GM12891 (cell line): ENCODE measurements around the gene GTPBP1. TPM values are rescaled to one million over a fixed set of nuclear protein-coding genes. Genes with fewer than 3 reads are reported as not detected.

Experiments
- DNase-seq: peaks from one replicate; pipeline ENCODE4 v3.0.0; 2011; ENCODE audit warnings: low spot score; ENCODE audit not compliant: insufficient read length
- FAIRE-seq: peaks from 2 replicates; lab custom pipeline; 2011; peaks lifted over from hg19 to GRCh38; lab: Jason Lieb, UNC
- PAX5 ChIP-seq: IDR thresholded peaks from 2 replicates; pipeline ENCODE4 v1.6.1; 2011; ENCODE audit warnings: low read length, moderate library complexity, mild to moderate bottlenecking; ENCODE audit not compliant: insufficient read depth, severe bottlenecking
- POLR2A ChIP-seq: IDR thresholded peaks from 2 replicates; pipeline ENCODE4 v1.6.1; 2011; ENCODE audit warnings: low read depth, low read length, control low read depth
- POLR2AphosphoS5 ChIP-seq: IDR thresholded peaks from 2 replicates; pipeline ENCODE4 v1.6.1; 2011; ENCODE audit warnings: low read depth, low read length, control low read depth
- POU2F2 ChIP-seq: IDR thresholded peaks from 2 replicates; pipeline ENCODE4 v1.6.1; 2011; ENCODE audit warnings: low read depth, mild to moderate bottlenecking, control low read depth, low read length, moderate library complexity
- SPI1 ChIP-seq: IDR thresholded peaks from 2 replicates; pipeline ENCODE4 v1.6.1; 2011; ENCODE audit warnings: low read depth, low read length, control low read depth
- TAF1 ChIP-seq: IDR thresholded peaks from 2 replicates; pipeline ENCODE4 v1.6.1; 2011; ENCODE audit warnings: low read depth, low read length, control low read depth
- polyA plus RNA-seq: library from polyadenylated mRNA; unstranded; fragments of >200 nt; gene quantifications from one replicate; pipeline ENCODE4 v1.2.1, GENCODE V29; 2012; ENCODE audit warnings: low read depth, missing spikeins, inconsistent platforms; ENCODE audit not compliant: missing spikeins

The GTPBP1 gene
- polyA plus RNA-seq = 26.0 TPM

GRCh38 chr22:38705235-38706100 is at the start of gene GTPBP1:
Gene GTPBP1, plus strand, starts transcription at chr22:38705944. Its CDS starts 12 bp downstream, at chr22:38705956.
- DNase-seq (peak; percentile 84), FAIRE-seq (peak; percentile 100)
- TF ChIP-seq POLR2AphosphoS5 (peak; percentile 63), PAX5 (peak; percentile 79), TAF1 (peak; percentile 93), POLR2A (peak; percentile 82), SPI1 (no peak), POU2F2 (peak; percentile 97)

DNA sequence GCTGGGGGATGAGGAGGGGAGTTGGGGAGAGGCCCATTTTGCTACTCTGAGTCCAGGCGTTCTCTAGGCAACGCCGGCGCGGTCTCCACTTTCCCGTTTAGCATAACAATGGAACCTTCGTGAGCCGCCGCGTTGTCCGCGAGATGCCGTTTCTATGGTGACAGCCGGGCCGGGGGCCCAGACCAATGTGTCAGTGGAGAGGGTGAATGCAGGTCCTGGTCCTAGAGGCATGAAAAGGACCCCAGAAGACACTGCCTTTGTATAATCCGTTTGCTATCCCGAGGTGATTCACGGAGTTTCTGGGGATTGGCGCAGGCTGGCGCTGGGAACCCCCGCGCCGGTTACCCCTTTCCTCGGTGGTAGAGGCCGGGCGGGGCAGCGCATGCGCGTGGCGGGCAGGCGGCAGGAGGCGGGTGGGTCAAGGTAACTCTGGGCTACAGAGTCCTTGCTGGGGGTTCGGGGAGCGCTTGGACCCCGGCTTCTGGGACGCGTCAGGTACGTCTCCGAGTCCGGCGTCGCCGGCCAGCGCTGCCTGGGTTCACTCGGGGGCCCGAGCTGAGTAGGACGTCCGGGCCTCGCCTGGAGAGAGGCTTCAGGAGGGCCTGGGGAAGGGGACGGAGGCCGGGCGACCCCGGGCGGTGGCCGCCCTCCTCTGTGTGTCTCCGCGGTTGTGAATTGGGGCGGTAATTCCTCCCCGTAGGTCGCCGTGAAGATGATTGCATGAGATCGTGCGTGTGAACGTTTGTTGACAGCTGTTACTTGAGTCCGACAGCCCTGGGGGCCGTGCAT is 49.3 kb upstream of the GTPBP1 start, which contains the start of the genes CBY1 and FAM227A:
TSS of gene CBY1 (plus strand) at position 383 of the 789 bp plus-strand sequence. CDS start 11,417 bp downstream, outside the sequence.
TSS of gene FAM227A (minus strand) at position 137 of the 789 bp plus-strand sequence. CDS start 6,224 bp downstream, outside the sequence.
- DNase-seq (peak; percentile 95), FAIRE-seq (peak; percentile 92)
- peak; percentile 50; the same call in 1 of the 2 replicates for TF ChIP-seq POLR2AphosphoS5
- peak; percentile 15; the same call in 1 of the 2 replicates for TF ChIP-seq TAF1
- no peak for TF ChIP-seq SPI1
- TF ChIP-seq POLR2A = peak; percentile 49; the same call in 1 of the 2 replicates

DNA sequence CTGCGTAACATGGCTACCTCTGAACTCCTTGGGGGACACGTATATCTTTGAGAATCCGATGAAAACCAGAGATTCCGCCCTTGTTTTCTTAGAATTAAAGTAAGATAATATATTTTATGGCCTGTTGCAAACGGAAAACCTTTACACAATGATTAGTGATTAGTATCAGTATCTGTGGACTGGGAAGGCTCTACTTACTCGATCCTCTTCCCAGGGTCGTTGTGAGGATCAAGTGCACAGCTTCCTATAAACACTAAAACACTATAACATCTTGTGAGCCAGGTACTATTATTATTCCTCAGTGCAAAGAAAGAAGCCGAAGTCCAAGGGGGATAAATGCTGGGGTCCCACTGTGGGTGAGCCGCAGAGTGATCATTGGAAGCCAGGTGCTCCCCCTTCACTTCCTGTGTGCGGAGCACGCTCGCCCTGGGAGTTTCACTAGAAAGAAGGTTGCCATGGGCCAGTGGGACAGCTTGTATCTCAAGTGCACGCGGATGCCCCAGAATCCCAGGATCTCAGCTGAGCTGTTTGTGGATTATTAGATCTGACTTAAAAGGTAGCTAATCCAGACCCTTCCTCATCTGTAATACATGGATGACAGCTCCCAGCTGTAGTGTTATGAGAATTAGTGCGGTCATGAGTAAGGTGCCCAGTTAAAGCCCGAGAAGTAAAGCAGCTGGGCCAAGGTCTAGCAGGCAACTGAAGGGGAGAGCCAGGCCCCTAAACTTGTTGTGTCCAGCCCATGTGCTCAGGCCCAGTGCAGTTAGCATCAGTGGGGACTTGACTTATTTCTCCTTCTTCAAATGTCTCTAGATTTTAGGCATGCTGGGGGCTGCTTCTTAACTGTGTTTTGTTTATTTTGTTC is 48.5 kb upstream of the GTPBP1 start:
- no peak for FAIRE-seq
- no peak for TF ChIP-seq PAX5
- no peak for TF ChIP-seq SPI1
- no peak for TF ChIP-seq TAF1
- peak; percentile 16; the same call in 1 of the 2 replicates for TF ChIP-seq POLR2A
- 0 out of 2 replicates have a peak, but pooled peaks have one; percentile 4 for TF ChIP-seq POLR2AphosphoS5
- TF ChIP-seq POU2F2 = no peak
- no peak for DNase-seq

DNA sequence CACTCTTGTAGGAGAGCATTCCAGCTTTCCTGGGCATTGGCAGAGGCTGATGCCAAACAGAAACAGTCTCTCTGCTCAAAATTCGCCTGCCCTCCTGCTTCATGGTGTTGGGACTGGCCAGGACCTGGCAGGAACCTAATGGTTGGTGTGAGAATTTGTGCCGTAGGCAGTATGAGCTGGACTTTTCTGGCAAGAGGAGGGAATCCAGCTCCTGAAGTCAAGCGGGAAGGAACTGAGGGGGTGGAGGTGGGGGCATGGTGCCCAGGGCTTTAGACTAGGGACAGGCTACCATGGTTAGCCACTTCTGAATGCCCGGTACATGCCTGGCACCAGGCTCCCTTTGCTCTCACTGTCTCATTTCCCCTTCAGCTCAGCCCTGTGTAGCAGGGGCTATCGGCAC is 30.9 kb upstream of the GTPBP1 start:
- FAIRE-seq = no peak
- DNase-seq = no peak
- TF ChIP-seq POLR2A = no peak

DNA sequence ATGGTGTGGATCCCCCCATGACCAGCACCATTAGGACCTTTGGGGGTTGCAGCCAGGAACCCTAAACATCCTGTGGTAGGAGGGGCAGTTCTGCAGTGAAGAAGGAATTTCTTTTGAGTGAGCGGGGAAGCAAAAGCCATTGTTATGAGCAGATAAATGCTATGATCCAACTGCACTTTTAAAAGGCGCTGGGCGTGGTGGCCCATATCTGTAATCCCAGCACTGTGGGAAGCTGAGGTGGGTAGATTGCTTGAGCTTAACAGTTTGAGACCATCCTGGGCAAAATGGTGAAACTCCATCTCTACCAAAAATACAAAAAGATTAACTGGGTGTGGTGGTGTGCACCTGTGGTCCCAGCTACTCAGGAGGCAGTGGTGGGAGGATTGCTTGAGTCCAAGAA is 29.9 kb upstream of the GTPBP1 start:
- FAIRE-seq = no peak
- TF ChIP-seq PAX5 (no peak), POLR2AphosphoS5 (no peak), SPI1 (no peak), POU2F2 (no peak), POLR2A (no peak), TAF1 (no peak)

GRCh38 chr22:38681582-38682335 is 24.0 kb upstream of the GTPBP1 start, which contains the start of gene TOMM22:
Gene TOMM22, plus strand, starts transcription at chr22:38681957. Its CDS starts 22 bp downstream, at chr22:38681979.
- DNase-seq (peak; percentile 97), FAIRE-seq (peak; percentile 98)
- peak; percentile 71 for TF ChIP-seq PAX5
- TF ChIP-seq POU2F2 = peak; percentile 65
- TF ChIP-seq TAF1 = peak; percentile 96
- TF ChIP-seq POLR2AphosphoS5 = peak; percentile 94
- no peak for TF ChIP-seq SPI1
- peak; percentile 93 for TF ChIP-seq POLR2A

More for the DNA sequence above, 29.9 kb upstream of the GTPBP1 start:
- no peak for DNase-seq

GRCh38 chr22:38684895-38685294 is 20.8 kb upstream of the GTPBP1 start:
- DNase-seq (no peak), FAIRE-seq (no peak)
- TF ChIP-seq TAF1 (no peak), POLR2AphosphoS5 (peak; percentile 58)

DNA sequence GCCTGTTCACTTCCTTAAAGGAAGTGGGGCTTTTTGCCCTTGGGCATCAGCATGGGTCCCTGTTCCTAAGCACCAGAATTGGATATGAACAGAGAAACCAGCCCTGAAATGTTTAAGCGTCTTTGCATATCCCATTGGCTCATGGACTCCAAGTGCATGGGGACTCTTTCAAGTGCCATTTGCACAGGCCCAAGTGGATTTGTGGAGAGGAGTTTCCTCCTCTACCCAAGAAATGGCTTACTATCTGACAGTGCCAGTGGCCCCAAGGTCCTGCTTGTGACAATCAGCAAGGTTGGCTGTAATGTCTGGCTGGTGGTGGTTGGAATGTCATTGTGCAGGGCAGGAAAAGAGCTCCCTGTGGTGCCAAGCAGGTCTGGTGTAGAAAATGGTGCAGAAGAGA is 20.0 kb upstream of the GTPBP1 start:
- no peak for TF ChIP-seq POLR2AphosphoS5
- TF ChIP-seq POLR2A = peak; percentile 22; the same call in 1 of the 2 replicates
- TF ChIP-seq PAX5 = no peak
- FAIRE-seq (no peak), DNase-seq (no peak)
